ENCODE data around the gene CCNT2. TPM values are rescaled to one million over a fixed set of nuclear protein-coding genes. Genes with fewer than 3 reads are reported as not detected.

The CCNT2 gene
- total and polyA plus RNA-seq, 3 experiments from 2014 or later: 15.5 to 36.8 (median 35.1) TPM

Other genes with a start within 250 kb of the CCNT2 start
- not detected for gene TMEM163, start 199.8 kb upstream of the CCNT2 start, total RNA-seq
- 0.45 TPM for gene TMEM163, start 199.8 kb upstream of the CCNT2 start, polyA plus RNA-seq
- not detected for gene ACMSD, start 80.2 kb upstream of the CCNT2 start, total RNA-seq
- not detected for gene ACMSD, start 80.2 kb upstream of the CCNT2 start, polyA plus RNA-seq
- not detected for gene MAP3K19, start 128.6 kb downstream of the CCNT2 start, total RNA-seq
- gene MAP3K19, start 128.6 kb downstream of the CCNT2 start, polyA plus RNA-seq: not detected
- 10 to 100 TPM; 22.8 to 23.6 TPM for gene RAB3GAP1, start 133.5 kb downstream of the CCNT2 start, total RNA-seq
- 12.8 TPM for gene RAB3GAP1, start 133.5 kb downstream of the CCNT2 start, polyA plus RNA-seq

All from CD8-positive, alpha-beta memory T cell (primary cell).